SK-MEL-5 (cell line): ENCODE results near the gene NPAS2. TPM values are rescaled to one million over a fixed set of nuclear protein-coding genes. Genes with fewer than 3 reads are reported as not detected.

Experiments used
- DNase-seq: peaks from one replicate; pipeline ENCODE4 v3.0.0-alpha.2; 2016; ENCODE audit warnings: low read depth, low spot score
- in situ Hi-C: cut with HindIII; loops from 2 replicates; pipeline ENCODE4 v1.10.0; 2016; ENCODE audit warnings: low sequenced_read_pairs, high pct_unique_total_duplicates, low pct_unique_long_range_greater_than_20kb
- total RNA-seq: library from RNA; depleted of rRNA; stranded (reverse); fragments of >200 nt; shearing (Covaris generic); gene quantifications from 2 replicates; pipeline ENCODE4 v1.2.3, GENCODE V29; 2014; rRNA removed

The NPAS2 gene
- total RNA-seq, 1 experiment from 2014 or later, result 45.0 TPM

- in situ Hi-C loops, result no loop called here
- DNase-seq, result no peak
Observed at GRCh38 chr2:101025561-101025960, 205.6 kb downstream of the NPAS2 start.

DNA sequence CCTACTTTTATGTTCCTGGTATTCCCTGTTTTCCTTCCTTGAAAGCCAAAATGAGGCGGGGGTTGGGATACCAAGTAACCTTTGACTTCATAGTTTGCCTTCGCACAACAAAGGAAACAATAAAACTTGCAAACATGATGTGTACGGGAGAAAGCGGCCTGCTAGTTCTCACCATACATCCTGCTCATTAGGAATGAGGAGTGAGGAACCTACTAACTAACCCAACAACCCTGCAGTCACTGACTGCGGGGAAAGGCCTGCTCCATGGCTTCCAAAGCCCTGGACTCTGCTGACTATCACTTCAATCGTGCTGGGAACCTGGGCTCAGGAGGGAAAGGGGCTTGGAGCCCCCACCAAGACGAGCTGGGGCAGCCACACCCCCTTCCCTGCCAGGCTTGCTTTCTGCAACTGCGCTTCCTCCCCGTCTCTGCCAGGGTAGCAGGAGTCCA is 206.3 kb downstream of the NPAS2 start:
- in situ Hi-C loops, result no loop called here
- no peak for DNase-seq

GRCh38 chr2:101026923-101027469 is 207.1 kb downstream of the NPAS2 start:
- in situ Hi-C loops, result no loop called here
- DNase-seq, result no peak

- in situ Hi-C loops, result no loop called here
- no peak for DNase-seq
Observed at GRCh38 chr2:101027852-101028251, 207.9 kb downstream of the NPAS2 start.

DNA sequence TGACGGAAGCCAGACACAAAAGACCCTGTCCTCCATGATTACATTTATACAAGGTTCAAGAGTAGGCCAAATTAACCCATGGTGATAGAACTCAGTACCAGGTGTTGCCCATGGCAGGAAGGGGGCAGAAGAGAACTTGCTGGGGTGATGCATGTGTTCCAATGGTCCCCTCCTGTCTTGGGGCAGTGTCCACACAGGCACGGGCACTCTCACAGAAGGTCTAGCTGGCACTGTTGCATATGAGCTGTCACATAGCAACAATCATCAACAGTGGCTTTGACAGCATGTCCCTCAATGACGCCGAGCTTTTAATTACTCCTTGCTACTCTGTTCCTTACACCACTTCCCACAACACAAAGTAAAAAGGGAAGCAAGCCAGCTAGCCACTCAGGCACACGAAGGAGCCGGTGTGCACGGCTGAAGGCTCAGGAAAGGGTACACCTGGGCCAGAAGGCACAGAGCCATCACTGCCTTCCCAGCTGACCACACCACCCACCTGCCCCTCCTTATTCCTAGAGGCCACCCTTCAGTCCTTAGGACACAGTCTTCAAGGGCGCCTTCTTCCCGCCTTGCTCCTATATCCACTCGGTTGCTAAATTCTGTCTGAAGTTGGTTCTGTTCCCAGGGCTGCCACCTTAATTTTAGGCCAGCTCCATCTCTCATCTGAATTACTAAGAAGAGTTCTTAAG is 211.1 kb downstream of the NPAS2 start:
- no peak for DNase-seq
- in situ Hi-C loops, result no loop called here

- in situ Hi-C loops, result no loop called here
Observed at GRCh38 chr2:101032084-101032776, 212.3 kb downstream of the NPAS2 start.

DNA sequence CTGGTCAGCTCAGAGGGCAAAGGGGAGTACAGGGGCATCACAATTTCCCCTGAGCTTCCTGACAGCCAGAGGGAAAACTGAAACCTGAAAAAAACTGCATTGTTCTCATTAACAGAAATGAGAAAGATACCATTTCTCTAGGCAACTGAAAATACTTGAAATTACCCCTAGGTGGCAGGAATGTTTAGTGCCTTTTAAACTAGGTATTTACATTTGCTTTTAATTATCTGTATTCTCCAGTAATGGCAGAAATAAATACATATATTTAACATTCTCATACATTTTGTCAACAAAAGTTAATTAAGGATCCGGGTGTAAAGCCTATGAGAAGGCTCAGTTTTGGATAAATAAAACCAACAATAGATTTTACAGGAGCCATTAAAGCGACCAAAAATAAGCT is 216.6 kb downstream of the NPAS2 start:
- peak; percentile 54 for DNase-seq
- in situ Hi-C loops, result no loop called here

More at GRCh38 chr2:101032084-101032776, 212.3 kb downstream of the NPAS2 start:
- DNase-seq, result no peak

- DNase-seq, result no peak
Observed at GRCh38 chr2:101037161-101037755, 217.3 kb downstream of the NPAS2 start.

DNA sequence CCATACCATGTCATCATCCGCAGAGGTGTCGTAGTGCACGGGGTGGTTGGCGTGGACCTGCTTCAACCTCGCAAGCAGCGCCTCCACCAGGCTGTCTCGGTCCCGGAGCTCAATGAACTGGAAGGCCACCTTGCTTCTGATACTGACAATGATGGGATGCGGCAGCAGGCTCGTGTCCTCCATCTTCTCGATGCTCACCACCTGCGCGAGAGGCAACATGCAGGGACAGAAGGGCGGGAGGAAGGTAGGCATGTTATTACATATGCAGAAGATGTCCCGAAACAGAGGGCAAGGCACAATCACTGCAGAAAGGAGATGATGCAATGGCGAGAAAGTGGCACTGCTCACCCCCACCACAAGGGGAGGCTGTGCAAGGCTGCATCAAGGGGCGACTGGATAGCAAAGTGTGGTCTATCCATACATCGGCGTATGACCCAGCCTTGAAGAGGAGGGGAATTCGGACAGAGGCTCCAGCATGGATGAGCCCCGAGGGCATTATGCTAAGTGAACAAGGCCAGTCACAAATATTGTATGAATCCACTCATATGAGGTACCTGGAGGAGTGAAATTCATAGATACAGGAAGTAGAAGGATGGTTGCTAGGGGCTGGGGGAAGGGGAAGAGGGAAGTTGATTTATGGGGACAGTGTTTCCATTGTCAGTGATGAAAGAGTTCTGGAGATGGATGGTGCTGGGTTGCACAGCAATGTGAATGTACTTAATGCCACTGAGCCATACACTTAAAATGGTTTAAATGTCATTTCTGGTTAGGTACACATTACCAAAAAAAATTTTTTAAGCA is 218.7 kb downstream of the NPAS2 start:
- in situ Hi-C loops, result no loop called here
- DNase-seq, result peak; percentile 83

More at GRCh38 chr2:101037161-101037755, 217.3 kb downstream of the NPAS2 start:
- in situ Hi-C loops, result no loop called here

- no peak for DNase-seq
- in situ Hi-C loops, result no loop called here
Observed at GRCh38 chr2:101040072-101040471, 220.1 kb downstream of the NPAS2 start.

GRCh38 chr2:101040761-101041160 is 220.8 kb downstream of the NPAS2 start:
- no peak for DNase-seq
- in situ Hi-C loops, result no loop called here

GRCh38 chr2:101041413-101041812 is 221.5 kb downstream of the NPAS2 start:
- in situ Hi-C loops, result no loop called here

DNA sequence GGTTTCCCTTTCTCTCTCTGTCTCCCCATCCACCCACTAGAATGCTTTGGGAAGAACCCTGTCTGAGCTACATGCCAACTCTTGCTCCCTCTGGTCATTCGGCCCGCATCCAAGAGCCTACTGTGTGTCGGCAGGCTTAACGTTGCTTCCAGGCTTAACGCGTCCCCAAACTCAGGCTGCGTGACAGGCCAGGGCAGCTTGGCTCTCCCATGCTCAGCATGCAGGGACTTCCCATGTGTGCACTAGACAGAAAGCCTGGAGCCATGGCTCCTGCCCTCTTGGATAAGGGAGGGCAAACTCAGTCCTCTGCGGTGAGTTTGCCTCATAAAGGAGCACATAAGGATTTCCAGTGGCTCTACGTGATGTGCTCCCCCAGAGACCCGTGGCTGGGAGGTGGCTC is 225.4 kb downstream of the NPAS2 start:
- in situ Hi-C loops, result no loop called here

More at GRCh38 chr2:101041413-101041812, 221.5 kb downstream of the NPAS2 start:
- no peak for DNase-seq

More for the DNA sequence above, 225.4 kb downstream of the NPAS2 start:
- DNase-seq, result no peak

Other genes with a start within 250 kb of the NPAS2 start
- gene RPL31, start 182.2 kb downstream of the NPAS2 start, total RNA-seq, result 2,407 and 2,593 TPM in 2 replicates